GM19025 (cell line): ENCODE results near the gene MMP15.
"Not testable (repeated sequence)": the region's sequence is repeated elsewhere in the genome, so short reads cannot be mapped to it uniquely, and the experiment has no call there.

Experiments
- ATAC-seq: cut with Tn5 transposase; IDR thresholded peaks from one replicate; pipeline ENCODE4 v1.9.1; 2021; ENCODE audit warnings: mild to moderate bottlenecking, low read depth, moderate library complexity; ENCODE audit not compliant: unreplicated experiment

Gene MMP15

GRCh38 chr16:58046054-58046881 is 20.7 kb downstream of the MMP15 start:
- no peak for ATAC-seq

GRCh38 chr16:58046936-58047335 is 21.4 kb downstream of the MMP15 start:
- ATAC-seq, result no peak

GRCh38 chr16:58047557-58048348 is 22.2 kb downstream of the MMP15 start:
- no peak for ATAC-seq

- ATAC-seq, result no peak
These were observed 23.1 kb downstream of the MMP15 start for GRCh38 chr16:58048494-58049231.

GRCh38 chr16:58049232-58050185 is 24.0 kb downstream of the MMP15 start:
- no peak for ATAC-seq

GRCh38 chr16:58051296-58051695 is 25.7 kb downstream of the MMP15 start:
- ATAC-seq, result no peak

- ATAC-seq, result no peak
These were observed 26.5 kb downstream of the MMP15 start for GRCh38 chr16:58051821-58052603.

GRCh38 chr16:58053682-58054005 is 28.1 kb downstream of the MMP15 start:
- no peak for ATAC-seq

GRCh38 chr16:58054289-58054688 is 28.7 kb downstream of the MMP15 start:
- ATAC-seq, result no peak

GRCh38 chr16:58056580-58056979 is 31.0 kb downstream of the MMP15 start:
- no peak for ATAC-seq

- no peak for ATAC-seq
These were observed 31.6 kb downstream of the MMP15 start for GRCh38 chr16:58057121-58057520.

GRCh38 chr16:58057784-58058183 is 32.2 kb downstream of the MMP15 start:
- ATAC-seq, result no peak

GRCh38 chr16:58062821-58063220 is 37.3 kb downstream of the MMP15 start:
- no peak for ATAC-seq

GRCh38 chr16:58063377-58064076 is 38.0 kb downstream of the MMP15 start:
- no peak for ATAC-seq

GRCh38 chr16:58070585-58070984 is 45.0 kb downstream of the MMP15 start:
- no peak for ATAC-seq

- ATAC-seq, result not testable (repeated sequence)
These were observed 46.6 kb downstream of the MMP15 start for GRCh38 chr16:58072134-58072533.

GRCh38 chr16:58073086-58073485 is 47.5 kb downstream of the MMP15 start:
- not testable (repeated sequence) for ATAC-seq

- no peak for ATAC-seq
These were observed 49.1 kb downstream of the MMP15 start for GRCh38 chr16:58074657-58075056.

GRCh38 chr16:58076514-58076913 is 51.0 kb downstream of the MMP15 start:
- no peak for ATAC-seq
